ENCODE results near the gene GDPD4.

Gene GDPD4

GRCh38 chr11:77193911-77194830, 107.3 kb downstream of the GDPD4 start:
- H3K4me3 ChIP-seq (ENCODE audit: low read depth, low read length), result no peak overlapping the region
- no peak for TF ChIP-seq CTCF (IDR thresholded peaks at IDR 0.05; ENCODE audit: low read depth, low read length)

GRCh38 chr11:77193167-77193566, 108.3 kb downstream of the GDPD4 start:
- no peak overlapping the region for H3K4me3 ChIP-seq (ENCODE audit: low read depth, low read length)
- TF ChIP-seq CTCF (IDR thresholded peaks at IDR 0.05; ENCODE audit: low read depth, low read length), result no peak

- H3K4me3 ChIP-seq (ENCODE audit: low read depth, low read length), result no peak overlapping the region
- no peak for TF ChIP-seq CTCF (IDR thresholded peaks at IDR 0.05; ENCODE audit: low read depth, low read length)
Measured at GRCh38 chr11:77191823-77192495, 109.5 kb downstream of the GDPD4 start.

- no peak overlapping the region for H3K4me3 ChIP-seq (ENCODE audit: low read depth, low read length)
- TF ChIP-seq CTCF (IDR thresholded peaks at IDR 0.05; ENCODE audit: low read depth, low read length), result no peak
Measured at GRCh38 chr11:77191429-77191822, 110.1 kb downstream of the GDPD4 start.

- no peak overlapping the region for H3K4me3 ChIP-seq (ENCODE audit: low read depth, low read length)
- TF ChIP-seq CTCF (IDR thresholded peaks at IDR 0.05; ENCODE audit: low read depth, low read length), result no peak
Measured at GRCh38 chr11:77190331-77191075, 111.0 kb downstream of the GDPD4 start.

- no peak overlapping the region for H3K4me3 ChIP-seq (ENCODE audit: low read depth, low read length)
- TF ChIP-seq CTCF (IDR thresholded peaks at IDR 0.05; ENCODE audit: low read depth, low read length), result no peak
Measured at GRCh38 chr11:77189588-77190210, 111.8 kb downstream of the GDPD4 start.
